ENCODE results near the gene SAMD4B. TPM values are rescaled to one million over a fixed set of nuclear protein-coding genes. Genes with fewer than 3 reads are reported as not detected.

SAMD4B gene
- total and polyA plus RNA-seq, 2 experiments from 2014 or later: 54.8 to 61.0 TPM

DNA sequence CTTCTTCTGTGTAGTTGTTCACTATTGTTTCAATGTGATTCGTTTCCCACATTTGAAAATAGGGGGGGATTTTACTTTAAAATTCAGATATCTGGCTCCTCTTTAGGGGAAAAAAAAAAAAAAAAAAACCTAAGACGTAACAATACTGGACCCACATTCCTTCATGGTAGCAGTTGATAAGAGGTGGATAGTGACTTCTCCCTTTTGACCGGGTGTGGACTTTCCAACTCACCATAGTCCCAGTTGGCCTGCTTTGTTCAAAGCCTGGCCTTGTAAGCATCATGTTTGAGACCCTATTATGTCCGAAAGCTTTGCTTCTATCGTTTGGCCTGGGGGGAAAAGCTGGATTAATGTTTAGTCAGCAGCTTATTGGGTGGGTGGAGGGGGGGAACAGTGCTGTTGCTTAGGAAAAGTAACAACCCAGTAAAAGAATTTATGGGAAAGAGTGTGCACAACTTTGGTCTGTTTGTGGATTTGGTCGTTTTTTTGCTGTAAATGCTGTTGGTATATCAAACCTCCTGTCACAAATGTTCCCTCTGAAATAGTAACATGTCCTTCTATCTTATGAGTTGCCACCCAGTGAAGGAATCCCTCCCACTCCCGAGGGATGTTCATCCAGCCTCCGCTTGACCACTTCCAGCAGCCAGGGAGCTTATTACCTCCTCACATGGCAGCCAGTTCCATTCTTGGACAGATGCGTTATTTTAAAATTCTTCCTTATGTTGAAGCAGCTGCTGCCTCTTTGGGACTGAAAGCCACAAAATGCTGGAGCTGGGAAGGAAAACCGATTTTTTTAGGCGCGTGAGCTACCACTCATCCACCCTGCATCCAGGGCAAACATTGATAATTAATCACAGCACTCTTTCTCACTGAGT, 10.4 kb downstream of the SAMD4B start:
- no peak overlapping the region for H3K27ac ChIP-seq
- H3K9me2 ChIP-seq (replicated peaks; ENCODE audit: insufficient read depth): no peaks in the 10 kb centered on the region
- no peak overlapping the region for H2AFZ ChIP-seq
- peaks cover 3% of the 10 kb centered on the region for H3K36me3 ChIP-seq (replicated peaks; ENCODE audit: insufficient read depth, low read depth)
- H3K4me3 ChIP-seq: no peak overlapping the region
- H3K4me2 ChIP-seq: no peak overlapping the region
- no peaks in the 10 kb centered on the region for H3K27me3 ChIP-seq
- TF ChIP-seq, protein P1, sequence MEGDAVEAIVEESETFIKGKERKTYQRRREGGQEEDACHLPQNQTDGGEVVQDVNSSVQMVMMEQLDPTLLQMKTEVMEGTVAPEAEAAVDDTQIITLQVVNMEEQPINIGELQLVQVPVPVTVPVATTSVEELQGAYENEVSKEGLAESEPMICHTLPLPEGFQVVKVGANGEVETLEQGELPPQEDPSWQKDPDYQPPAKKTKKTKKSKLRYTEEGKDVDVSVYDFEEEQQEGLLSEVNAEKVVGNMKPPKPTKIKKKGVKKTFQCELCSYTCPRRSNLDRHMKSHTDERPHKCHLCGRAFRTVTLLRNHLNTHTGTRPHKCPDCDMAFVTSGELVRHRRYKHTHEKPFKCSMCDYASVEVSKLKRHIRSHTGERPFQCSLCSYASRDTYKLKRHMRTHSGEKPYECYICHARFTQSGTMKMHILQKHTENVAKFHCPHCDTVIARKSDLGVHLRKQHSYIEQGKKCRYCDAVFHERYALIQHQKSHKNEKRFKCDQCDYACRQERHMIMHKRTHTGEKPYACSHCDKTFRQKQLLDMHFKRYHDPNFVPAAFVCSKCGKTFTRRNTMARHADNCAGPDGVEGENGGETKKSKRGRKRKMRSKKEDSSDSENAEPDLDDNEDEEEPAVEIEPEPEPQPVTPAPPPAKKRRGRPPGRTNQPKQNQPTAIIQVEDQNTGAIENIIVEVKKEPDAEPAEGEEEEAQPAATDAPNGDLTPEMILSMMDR (IDR thresholded peaks at IDR 0.05; ENCODE audit: poor library complexity): no peak
- TF ChIP-seq EZH2 (IDR thresholded peaks at IDR 0.05; ENCODE audit: borderline replicate concordance) (no peak), EZH2phosphoT487 (IDR thresholded peaks at IDR 0.05; ENCODE audit: low read depth, severe bottlenecking, unreplicated experiment) (no peak)
- peaks cover 34% of the 10 kb centered on the region for H3K79me2 ChIP-seq
- DNase-seq (ENCODE audit: low spot score): no peak
- no peaks in the 10 kb centered on the region for H3K9me3 ChIP-seq (ENCODE audit: low read depth)
- peaks cover 20% of the 10 kb centered on the region for H4K20me1 ChIP-seq (ENCODE audit: insufficient read depth, poor library complexity, severe bottlenecking)
- H3K4me1 ChIP-seq (ENCODE audit: insufficient read depth): no peaks in the 10 kb centered on the region
- WGBS (ENCODE audit: low lambda C conversion rate, missing lambda C conversion rate): 89% methylated on average over 12 of the region's 12 CpGs

- Histone ChIP-seq H3K79me2 (peaks cover 18% of the 10 kb centered on the region), H3K36me3 (replicated peaks; ENCODE audit: insufficient read depth, low read depth) (peaks cover 3% of the 10 kb centered on the region), H3K9me2 (replicated peaks; ENCODE audit: insufficient read depth) (no peaks in the 10 kb centered on the region), H3K9me3 (ENCODE audit: low read depth) (no peaks in the 10 kb centered on the region), H3K4me3 (no peak overlapping the region), H3K4me1 (ENCODE audit: insufficient read depth) (no peaks in the 10 kb centered on the region), H3K27ac (no peak overlapping the region), H3K4me2 (no peak overlapping the region), H4K20me1 (ENCODE audit: insufficient read depth, poor library complexity, severe bottlenecking) (peaks cover 4% of the 10 kb centered on the region), H2AFZ (no peak overlapping the region), H3K27me3 (no peaks in the 10 kb centered on the region)
- TF ChIP-seq EZH2phosphoT487 (IDR thresholded peaks at IDR 0.05; ENCODE audit: low read depth, severe bottlenecking, unreplicated experiment) (no peak), EZH2 (IDR thresholded peaks at IDR 0.05; ENCODE audit: borderline replicate concordance) (no peak)
- TF ChIP-seq, protein P1 (IDR thresholded peaks at IDR 0.05; ENCODE audit: poor library complexity): no peak
- no peak for DNase-seq (ENCODE audit: low spot score)
- WGBS (ENCODE audit: low lambda C conversion rate, missing lambda C conversion rate): 96% methylated on average over 5 of the region's 5 CpGs
These were observed 13.0 kb downstream of the SAMD4B start for GRCh38 chr19:39355253-39355652.

- Histone ChIP-seq H3K4me1 (ENCODE audit: insufficient read depth) (no peaks in the 10 kb centered on the region), H2AFZ (no peak overlapping the region), H3K9me2 (replicated peaks; ENCODE audit: insufficient read depth) (no peaks in the 10 kb centered on the region), H3K4me3 (no peak overlapping the region), H3K9me3 (ENCODE audit: low read depth) (no peaks in the 10 kb centered on the region), H4K20me1 (ENCODE audit: insufficient read depth, poor library complexity, severe bottlenecking) (peaks cover 4% of the 10 kb centered on the region), H3K4me2 (no peak overlapping the region), H3K36me3 (replicated peaks; ENCODE audit: insufficient read depth, low read depth) (peaks cover 3% of the 10 kb centered on the region), H3K27me3 (no peaks in the 10 kb centered on the region), H3K79me2 (peaks cover 14% of the 10 kb centered on the region), H3K27ac (no peak overlapping the region)
- TF ChIP-seq EZH2phosphoT487 (IDR thresholded peaks at IDR 0.05; ENCODE audit: low read depth, severe bottlenecking, unreplicated experiment): no peak
- TF ChIP-seq EZH2 (IDR thresholded peaks at IDR 0.05; ENCODE audit: borderline replicate concordance): no peak
- TF ChIP-seq, protein P1 (IDR thresholded peaks at IDR 0.05; ENCODE audit: poor library complexity): no peak
- WGBS (ENCODE audit: low lambda C conversion rate, missing lambda C conversion rate): 100% methylated on average over 3 of the region's 3 CpGs
- DNase-seq (ENCODE audit: low spot score): no peak
These were observed 13.9 kb downstream of the SAMD4B start for GRCh38 chr19:39356073-39356472.

All from hepatocyte (in vitro differentiated cells).